SU-DHL-6 (cell line): ENCODE data around the gene ERAL1.

ENCODE experiments used
- CTCF ChIP-seq: fragments of 200-600 bp; sonication (generic); IDR thresholded peaks from one replicate; pipeline ENCODE4 v1.5.1; 2017; ENCODE audit warnings: antibody characterized with exemption, mild to moderate bottlenecking, low read length, moderate library complexity; ENCODE audit not compliant: insufficient read depth, poor library complexity, severe bottlenecking
- EZH2phosphoT487 ChIP-seq: fragments of 200-600 bp; sonication (generic), shearing (Covaris generic); conservative IDR thresholded peaks from 2 replicates; pipeline ENCODE4 v1.6.1; 2018; ENCODE audit warnings: mild to moderate bottlenecking, antibody characterized with exemption, low read length, moderate library complexity, mixed read lengths

GRCh38 chr17:28897769-28898526 is 43.1 kb downstream of the ERAL1 start:
- TF ChIP-seq EZH2phosphoT487 (no peak), CTCF (no peak)
